Small intestine (tissue), 7 donors: ENCODE data around the gene RSPO4. TPM values are rescaled to one million over a fixed set of nuclear protein-coding genes. Genes with fewer than 3 reads are reported as not detected.

Experiments used
- DNase-seq, 2 donors: peaks; one replicate each; pipeline versions ENCODE4 v3.0.0 to v3.0.0-alpha.2; 2013
- FAIRE-seq: peaks from 2 replicates; lab custom pipeline; 2012; peaks lifted over from hg19 to GRCh38; lab: Jason Lieb, UNC
- H3K27ac ChIP-seq, 3 donors: one replicate each; pipeline ENCODE4 v1.5.1; 2013; ENCODE audit warnings: low read length in 2 of 3, mild to moderate bottlenecking in 2 of 3, control low read depth in 1 of 3, inconsistent platforms in 1 of 3, low read depth in 1 of 3, moderate library complexity in 1 of 3
- H3K27me3 ChIP-seq, 3 donors: one replicate each; pipeline ENCODE4 v1.6.1; 2013; ENCODE audit warnings: low read length in 3 of 3, inconsistent platforms in 1 of 3; ENCODE audit not compliant: control insufficient read depth in 3 of 3, insufficient read depth in 3 of 3
- H3K36me3 ChIP-seq, 3 donors: one replicate each; pipeline ENCODE4 v1.6.1; 2013; ENCODE audit warnings: low read length in 3 of 3, inconsistent platforms in 1 of 3, low read depth in 1 of 3, mild to moderate bottlenecking in 1 of 3, moderate library complexity in 1 of 3; ENCODE audit not compliant: control insufficient read depth in 3 of 3, insufficient read depth in 2 of 3
- H3K4me1 ChIP-seq, 3 donors: one replicate each; pipeline ENCODE4 v1.6.1; 2013; ENCODE audit warnings: low read length in 2 of 3, inconsistent platforms in 1 of 3, low read depth in 1 of 3, mild to moderate bottlenecking in 1 of 3, moderate library complexity in 1 of 3; ENCODE audit not compliant: control insufficient read depth in 3 of 3, insufficient read depth in 2 of 3
- H3K4me3 ChIP-seq, 3 donors: one replicate each; pipeline ENCODE4 v1.5.1; 2013; ENCODE audit warnings: low read length in 3 of 3, control low read depth in 1 of 3, inconsistent platforms in 1 of 3, low read depth in 1 of 3, mild to moderate bottlenecking in 1 of 3, moderate library complexity in 1 of 3
- H3K9me3 ChIP-seq, 2 donors: one replicate each; pipeline ENCODE4 v1.6.1; 2013; ENCODE audit warnings: low read depth in 1 of 2, low read length in 1 of 2; ENCODE audit not compliant: control insufficient read depth in 2 of 2, insufficient read depth in 1 of 2
- WGBS, 3 donors: extraction: QIAGEN DNeasy Blood & Tissue Kit; methylation state at CpG; one replicate each; pipeline ENCODE4 v1.1.7; 2013; 5-methylcytosine and 5-hydroxymethylcytosine counted together
- polyA plus RNA-seq, 4 donors: library from polyadenylated mRNA; stranded (reverse) in 3 of 4; unstranded in 1 of 4; fragments of 200-250 nt in 3 of 4; fragments of 120-200 nt in 1 of 4; gene quantifications; one replicate each; pipeline versions ENCODE4 v1.2.1 to v1.2.3, GENCODE V29; 2013
- donor health status: healthy with polysubstance abuse.
- donor health status: control.
- donor health status: control.
- donor health status: Bipolar disorder and iron deficiency.
- donor health status: healthy.

Gene RSPO4
- polyA plus RNA-seq, 4 donors: 0.19 to 0.31 TPM; not detected in 2

- no peak overlapping the region for H3K27ac ChIP-seq
- H3K4me1 ChIP-seq: no peaks in the 10 kb centered on the region
- WGBS, 3 donors: 51 to 68% (median 51%) methylated on average over 7 of the region's 7 CpGs
- FAIRE-seq (no peak), DNase-seq (no peak)
- H3K4me3 ChIP-seq: no peak overlapping the region
- H3K36me3 ChIP-seq: peaks cover 0 to 3% (median 0%) of the 10 kb centered on the region in 3 donors
- H3K9me3 ChIP-seq: no peaks in the 10 kb centered on the region
- peaks cover 0 to 4% (median 0%) of the 10 kb centered on the region in 3 donors for H3K27me3 ChIP-seq
These were observed 11.6 kb upstream of the RSPO4 start for GRCh38 chr20:1013566-1014340.

GRCh38 chr20:1012359-1013168 lies 10.5 kb upstream of the RSPO4 start:
- Histone ChIP-seq H3K9me3 (no peaks in the 10 kb centered on the region), H3K4me1 (no peaks in the 10 kb centered on the region), H3K27ac (no peak overlapping the region), H3K36me3 (peaks cover 0 to 3% (median 0%) of the 10 kb centered on the region in 3 donors), H3K4me3 (no peak overlapping the region), H3K27me3 (peaks cover 0 to 4% (median 0%) of the 10 kb centered on the region in 3 donors)
- no peak for FAIRE-seq
- 67 to 74% (median 68%) methylated on average over 10 of the region's 10 CpGs for WGBS, 3 donors
- DNase-seq: no peak

- no peak for FAIRE-seq
- no peak for DNase-seq
- H3K4me1 ChIP-seq: no peaks in the 10 kb centered on the region
- H3K36me3 ChIP-seq: peaks cover 0 to 3% (median 0%) of the 10 kb centered on the region in 3 donors
- H3K27ac ChIP-seq: no peak overlapping the region
- 82 to 83% (median 83%) methylated on average over 6 of the region's 6 CpGs for WGBS, 3 donors
- H3K9me3 ChIP-seq: no peaks in the 10 kb centered on the region
- H3K27me3 ChIP-seq: peaks cover 0 to 4% (median 0%) of the 10 kb centered on the region in 3 donors
- no peak overlapping the region for H3K4me3 ChIP-seq
These were observed 8.5 kb upstream of the RSPO4 start for GRCh38 chr20:1010659-1011058.

- Histone ChIP-seq H3K4me3 (no peak overlapping the region), H3K36me3 (no peaks in the 10 kb centered on the region), H3K27me3 (peaks cover 5 to 24% (median 6%) of the 10 kb centered on the region in 3 donors), H3K4me1 (no peaks in the 10 kb centered on the region), H3K9me3 (no peaks in the 10 kb centered on the region), H3K27ac (no peak overlapping the region)
- DNase-seq (peak; percentile 72 to 83), FAIRE-seq (no peak)
- 33 to 44% (median 38%) methylated on average over 5 of the region's 5 CpGs for WGBS, 3 donors
These were observed 3.4 kb upstream of the RSPO4 start for GRCh38 chr20:1005452-1006027.

- H3K36me3 ChIP-seq: no peaks in the 10 kb centered on the region
- WGBS, 3 donors: 72 to 93% (median 76%) methylated on average over 3 of the region's 3 CpGs
- DNase-seq: no peak
- H3K4me1 ChIP-seq: no peaks in the 10 kb centered on the region
- FAIRE-seq: no peak
- H3K27me3 ChIP-seq: peaks cover 6 to 34% (median 8%) of the 10 kb centered on the region in 3 donors
- no peak overlapping the region for H3K4me3 ChIP-seq
- H3K27ac ChIP-seq: no peak overlapping the region
- H3K9me3 ChIP-seq: no peaks in the 10 kb centered on the region
These were observed 2.0 kb upstream of the RSPO4 start for GRCh38 chr20:1003920-1004697.

- peak in 1 of 2 donors; percentile 4 for DNase-seq
- H3K36me3 ChIP-seq: no peaks in the 10 kb centered on the region
- no peak for FAIRE-seq
- no peaks in the 10 kb centered on the region for H3K4me1 ChIP-seq
- WGBS, 3 donors: 11 to 12% (median 12%) methylated on average over 12 of the region's 12 CpGs
- peak overlapping the region in 1 of 3 donors; percentile 37 for H3K4me3 ChIP-seq
- H3K9me3 ChIP-seq: no peaks in the 10 kb centered on the region
- peaks cover 6 to 36% (median 8%) of the 10 kb centered on the region in 3 donors for H3K27me3 ChIP-seq
- no peak overlapping the region for H3K27ac ChIP-seq
These were observed 811 bp upstream of the RSPO4 start for GRCh38 chr20:1002682-1003561.

- H3K9me3 ChIP-seq: no peaks in the 10 kb centered on the region
- FAIRE-seq: no peak
- H3K4me1 ChIP-seq: no peaks in the 10 kb centered on the region
- no peak for DNase-seq
- H3K27ac ChIP-seq: no peak overlapping the region
- 64 to 83% (median 72%) methylated on average over 8 of the region's 8 CpGs for WGBS, 3 donors
- H3K27me3 ChIP-seq: peaks cover 6 to 36% (median 8%) of the 10 kb centered on the region in 3 donors
- no peak overlapping the region for H3K4me3 ChIP-seq
- no peaks in the 10 kb centered on the region for H3K36me3 ChIP-seq
These were observed 995 bp downstream of the RSPO4 start for GRCh38 chr20:1001116-1001515.
